Neural cell (in vitro differentiated cells): ENCODE data around the gene SNAP25. TPM values are rescaled to one million over a fixed set of nuclear protein-coding genes. Genes with fewer than 3 reads are reported as not detected.

ENCODE experiments used
- H2AFZ ChIP-seq: fragments of 200-600, 300-800 bp; sonication (generic), shearing (Covaris generic); 2 replicates; pipeline ENCODE4 v1.6.0; 2014; ENCODE audit warnings: low read depth, mild to moderate bottlenecking, antibody characterized with exemption, low read length, moderate library complexity
- H3F3A ChIP-seq: fragments of 200-600 bp; shearing (Covaris generic); 2 replicates; pipeline ENCODE4 v1.6.1; 2016; ENCODE audit warnings: mild to moderate bottlenecking, moderate library complexity, mixed read lengths, antibody characterized with exemption, low read length; ENCODE audit not compliant: insufficient read depth, poor library complexity, severe bottlenecking
- H3K27ac ChIP-seq: fragments of 200-600, 300-800 bp; sonication (generic), shearing (Covaris generic); 2 replicates; pipeline ENCODE4 v1.5.1; 2014; ENCODE audit warnings: mild to moderate bottlenecking, low read length, moderate library complexity
- H3K27me3 ChIP-seq: fragments of 300-800, 200-600 bp; sonication (generic), shearing (Covaris generic); 2 replicates; pipeline ENCODE4 v1.6.0; 2014; ENCODE audit warnings: mild to moderate bottlenecking, low read depth, low read length, moderate library complexity; ENCODE audit not compliant: insufficient read depth
- H3K36me3 ChIP-seq: fragments of 300-800, 200-600 bp; sonication (generic), shearing (Covaris generic); 2 replicates; pipeline ENCODE4 v1.5.1; 2014; ENCODE audit warnings: mild to moderate bottlenecking, antibody characterized with exemption, low read length, moderate library complexity; ENCODE audit not compliant: insufficient read depth
- H3K4me2 ChIP-seq: fragments of 300-800, 200-600 bp; sonication (generic), shearing (Covaris generic); 2 replicates; pipeline ENCODE4 v1.6.0; 2014; ENCODE audit warnings: mild to moderate bottlenecking, low read length
- H3K4me3 ChIP-seq: fragments of 300-800, 200-600 bp; sonication (generic), shearing (Covaris generic); 2 replicates; pipeline ENCODE4 v1.5.1; 2014; ENCODE audit warnings: mild to moderate bottlenecking, low read length, moderate library complexity
- H3K79me2 ChIP-seq: fragments of 200-600 bp; shearing (Covaris generic); replicated peaks from 2 replicates; pipeline ENCODE4 v1.6.0; 2014; ENCODE audit warnings: mild to moderate bottlenecking, low read length, moderate library complexity; ENCODE audit not compliant: insufficient read depth
- H3K9ac ChIP-seq: fragments of 300-800, 200-600 bp; sonication (generic), shearing (Covaris generic); 2 replicates; pipeline ENCODE4 v1.6.1; 2016; ENCODE audit warnings: mild to moderate bottlenecking, low read length, mixed read lengths
- H3K9me2 ChIP-seq: fragments of 200-600 bp; shearing (Covaris generic); 2 replicates; pipeline ENCODE4 v1.6.1; 2016; ENCODE audit warnings: mild to moderate bottlenecking, low read length, mixed read lengths; ENCODE audit not compliant: insufficient read depth
- H3K9me3 ChIP-seq: fragments of 200-600, 300-800 bp; sonication (generic), shearing (Covaris generic); 2 replicates; pipeline ENCODE4 v1.6.1; 2016; ENCODE audit warnings: mild to moderate bottlenecking, mixed run types, low read length, moderate library complexity, mixed read lengths
- H4K20me1 ChIP-seq: fragments of 200-600 bp; shearing (Covaris generic); 2 replicates; pipeline ENCODE4 v1.6.1; 2016; ENCODE audit warnings: mild to moderate bottlenecking, mixed run types; ENCODE audit not compliant: insufficient read depth
- EP300 ChIP-seq: fragments of 450-650 bp; conservative IDR thresholded peaks from 2 replicates; pipeline ENCODE4 v1.6.1; 2014; ENCODE audit warnings: antibody characterized with exemption, mild to moderate bottlenecking, moderate library complexity; ENCODE audit not compliant: poor library complexity, severe bottlenecking
- EZH2 ChIP-seq: fragments of 200-600, 300-800 bp; shearing (Covaris generic), sonication (generic); IDR thresholded peaks from 2 replicates; pipeline ENCODE4 v1.6.1; 2014; ENCODE audit warnings: antibody characterized with exemption, low read length, borderline replicate concordance, mild to moderate bottlenecking; ENCODE audit not compliant: insufficient read depth, poor library complexity, severe bottlenecking
- MXI1 ChIP-seq: fragments of 450-650 bp; conservative IDR thresholded peaks from 2 replicates; pipeline ENCODE4 v1.6.1; 2014; ENCODE audit warnings: antibody characterized with exemption, mild to moderate bottlenecking; ENCODE audit not compliant: poor library complexity, severe bottlenecking
- POLR2AphosphoS5 ChIP-seq: IDR thresholded peaks from 2 replicates; pipeline ENCODE4 v1.6.1; 2012
- RAD21 ChIP-seq: fragments of 450-650 bp; conservative IDR thresholded peaks from 2 replicates; pipeline ENCODE4 v1.6.1; 2014; ENCODE audit warnings: antibody characterized with exemption, mild to moderate bottlenecking, moderate library complexity
- SMC3 ChIP-seq: fragments of 450-650 bp; conservative IDR thresholded peaks from 2 replicates; pipeline ENCODE4 v1.6.1; 2014; ENCODE audit warnings: antibody characterized with exemption, mild to moderate bottlenecking, moderate library complexity; ENCODE audit not compliant: poor library complexity
- TAF1 ChIP-seq: IDR thresholded peaks from 2 replicates; pipeline ENCODE4 v1.6.1; 2012; ENCODE audit warnings: low read depth
- polyA plus RNA-seq: library from polyadenylated mRNA; depleted of rRNA; stranded (reverse); fragments of >200 nt; gene quantifications from 2 replicates; pipeline ENCODE4 v1.2.3, GENCODE V29; 2014
- TF ChIP-seq, protein P1 (sequence below): IDR thresholded peaks from 2 replicates; pipeline ENCODE4 v1.6.1; 2012; ENCODE audit warnings: borderline replicate concordance
- TF ChIP-seq, protein P2 (sequence below): fragments of 450-650 bp; IDR thresholded peaks from 2 replicates; pipeline ENCODE4 v1.5.1; 2014; ENCODE audit warnings: antibody characterized with exemption, mild to moderate bottlenecking, moderate library complexity; ENCODE audit not compliant: poor library complexity, severe bottlenecking

The SNAP25 gene
- polyA plus RNA-seq, 1 donor from 2014 or later: 139 TPM

- H3K4me2 ChIP-seq: no peak overlapping the region
- no peaks in the 10 kb centered on the region for H3F3A ChIP-seq
- no peaks in the 10 kb centered on the region for H3K9me3 ChIP-seq
- H3K4me3 ChIP-seq: no peak overlapping the region
- no peak overlapping the region for H3K27ac ChIP-seq
- no peaks in the 10 kb centered on the region for H4K20me1 ChIP-seq
- TF ChIP-seq MXI1 (no peak), SMC3 (no peak), EP300 (no peak), TAF1 (no peak), POLR2AphosphoS5 (no peak), EZH2 (no peak), RAD21 (no peak)
- TF ChIP-seq, protein P1, sequence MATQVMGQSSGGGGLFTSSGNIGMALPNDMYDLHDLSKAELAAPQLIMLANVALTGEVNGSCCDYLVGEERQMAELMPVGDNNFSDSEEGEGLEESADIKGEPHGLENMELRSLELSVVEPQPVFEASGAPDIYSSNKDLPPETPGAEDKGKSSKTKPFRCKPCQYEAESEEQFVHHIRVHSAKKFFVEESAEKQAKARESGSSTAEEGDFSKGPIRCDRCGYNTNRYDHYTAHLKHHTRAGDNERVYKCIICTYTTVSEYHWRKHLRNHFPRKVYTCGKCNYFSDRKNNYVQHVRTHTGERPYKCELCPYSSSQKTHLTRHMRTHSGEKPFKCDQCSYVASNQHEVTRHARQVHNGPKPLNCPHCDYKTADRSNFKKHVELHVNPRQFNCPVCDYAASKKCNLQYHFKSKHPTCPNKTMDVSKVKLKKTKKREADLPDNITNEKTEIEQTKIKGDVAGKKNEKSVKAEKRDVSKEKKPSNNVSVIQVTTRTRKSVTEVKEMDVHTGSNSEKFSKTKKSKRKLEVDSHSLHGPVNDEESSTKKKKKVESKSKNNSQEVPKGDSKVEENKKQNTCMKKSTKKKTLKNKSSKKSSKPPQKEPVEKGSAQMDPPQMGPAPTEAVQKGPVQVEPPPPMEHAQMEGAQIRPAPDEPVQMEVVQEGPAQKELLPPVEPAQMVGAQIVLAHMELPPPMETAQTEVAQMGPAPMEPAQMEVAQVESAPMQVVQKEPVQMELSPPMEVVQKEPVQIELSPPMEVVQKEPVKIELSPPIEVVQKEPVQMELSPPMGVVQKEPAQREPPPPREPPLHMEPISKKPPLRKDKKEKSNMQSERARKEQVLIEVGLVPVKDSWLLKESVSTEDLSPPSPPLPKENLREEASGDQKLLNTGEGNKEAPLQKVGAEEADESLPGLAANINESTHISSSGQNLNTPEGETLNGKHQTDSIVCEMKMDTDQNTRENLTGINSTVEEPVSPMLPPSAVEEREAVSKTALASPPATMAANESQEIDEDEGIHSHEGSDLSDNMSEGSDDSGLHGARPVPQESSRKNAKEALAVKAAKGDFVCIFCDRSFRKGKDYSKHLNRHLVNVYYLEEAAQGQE: no peak
- TF ChIP-seq, protein P2, sequence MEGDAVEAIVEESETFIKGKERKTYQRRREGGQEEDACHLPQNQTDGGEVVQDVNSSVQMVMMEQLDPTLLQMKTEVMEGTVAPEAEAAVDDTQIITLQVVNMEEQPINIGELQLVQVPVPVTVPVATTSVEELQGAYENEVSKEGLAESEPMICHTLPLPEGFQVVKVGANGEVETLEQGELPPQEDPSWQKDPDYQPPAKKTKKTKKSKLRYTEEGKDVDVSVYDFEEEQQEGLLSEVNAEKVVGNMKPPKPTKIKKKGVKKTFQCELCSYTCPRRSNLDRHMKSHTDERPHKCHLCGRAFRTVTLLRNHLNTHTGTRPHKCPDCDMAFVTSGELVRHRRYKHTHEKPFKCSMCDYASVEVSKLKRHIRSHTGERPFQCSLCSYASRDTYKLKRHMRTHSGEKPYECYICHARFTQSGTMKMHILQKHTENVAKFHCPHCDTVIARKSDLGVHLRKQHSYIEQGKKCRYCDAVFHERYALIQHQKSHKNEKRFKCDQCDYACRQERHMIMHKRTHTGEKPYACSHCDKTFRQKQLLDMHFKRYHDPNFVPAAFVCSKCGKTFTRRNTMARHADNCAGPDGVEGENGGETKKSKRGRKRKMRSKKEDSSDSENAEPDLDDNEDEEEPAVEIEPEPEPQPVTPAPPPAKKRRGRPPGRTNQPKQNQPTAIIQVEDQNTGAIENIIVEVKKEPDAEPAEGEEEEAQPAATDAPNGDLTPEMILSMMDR: no peak
- no peaks in the 10 kb centered on the region for H3K36me3 ChIP-seq
- no peaks in the 10 kb centered on the region for H3K79me2 ChIP-seq
- no peaks in the 10 kb centered on the region for H3K27me3 ChIP-seq
- H2AFZ ChIP-seq: no peak overlapping the region
- H3K9me2 ChIP-seq: no peaks in the 10 kb centered on the region
- no peak overlapping the region for H3K9ac ChIP-seq
Measured at GRCh38 chr20:10236540-10237533, 18.2 kb downstream of the SNAP25 start.

DNA sequence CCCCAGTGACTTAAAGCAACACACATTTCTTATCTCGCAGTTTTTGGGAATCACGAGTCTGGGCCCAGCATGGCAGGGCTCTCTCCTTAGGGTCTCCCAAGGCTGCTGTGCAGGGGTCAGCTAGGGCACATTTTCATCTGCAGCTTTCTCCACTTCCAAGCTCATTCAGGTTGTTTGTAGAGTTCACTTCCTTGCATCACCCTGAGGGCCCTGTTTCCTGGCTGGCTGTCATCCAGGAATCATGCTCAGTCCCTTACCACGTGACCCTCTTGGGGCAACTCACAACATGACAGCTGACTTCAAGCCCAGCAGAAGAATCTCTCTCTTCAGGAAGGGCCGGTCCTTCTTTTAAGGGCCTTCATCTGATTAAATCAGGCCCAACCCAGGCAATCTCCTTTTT is 21.3 kb downstream of the SNAP25 start:
- Histone ChIP-seq H3K27me3 (no peaks in the 10 kb centered on the region), H2AFZ (no peak overlapping the region), H3K9ac (no peak overlapping the region), H3K9me2 (no peaks in the 10 kb centered on the region), H3K79me2 (no peaks in the 10 kb centered on the region), H3K4me3 (no peak overlapping the region), H3K4me2 (no peak overlapping the region), H3F3A (no peaks in the 10 kb centered on the region), H4K20me1 (no peaks in the 10 kb centered on the region), H3K9me3 (no peaks in the 10 kb centered on the region), H3K27ac (no peak overlapping the region), H3K36me3 (peaks cover 5% of the 10 kb centered on the region)
- no peak for TF ChIP-seq MXI1
- TF ChIP-seq EP300: no peak
- TF ChIP-seq POLR2AphosphoS5: no peak
- TF ChIP-seq, protein P2: no peak
- no peak for TF ChIP-seq RAD21
- TF ChIP-seq EZH2: no peak
- TF ChIP-seq SMC3: no peak
